Dermis blood vessel endothelial cell (primary cell): ENCODE data around the gene KCNAB1. TPM values are rescaled to one million over a fixed set of nuclear protein-coding genes. Genes with fewer than 3 reads are reported as not detected.

ENCODE experiments used
- DNase-seq: peaks from one replicate; pipeline ENCODE4 v3.0.0; 2010
- total RNA-seq: library from RNA; depleted of rRNA; stranded (reverse); fragments of >200 nt; gene quantifications from 2 replicates; pipeline ENCODE4 v1.2.3, GENCODE V29; 2014

Gene KCNAB1
- total RNA-seq, 1 donor from 2014 or later, result 0.17 TPM

- no peak for DNase-seq
Observed at GRCh38 chr3:156413293-156413892, 293.0 kb downstream of the KCNAB1 start.

GRCh38 chr3:156416846-156417558, 296.6 kb downstream of the KCNAB1 start:
- no peak for DNase-seq

- DNase-seq, result no peak
Observed at GRCh38 chr3:156417559-156418132, 297.3 kb downstream of the KCNAB1 start.

GRCh38 chr3:156418428-156418827, 298.1 kb downstream of the KCNAB1 start:
- no peak for DNase-seq

- no peak for DNase-seq
Observed at GRCh38 chr3:156421534-156421933, 301.2 kb downstream of the KCNAB1 start.

- no peak for DNase-seq
Observed at GRCh38 chr3:156424758-156425157, 304.4 kb downstream of the KCNAB1 start.

DNA sequence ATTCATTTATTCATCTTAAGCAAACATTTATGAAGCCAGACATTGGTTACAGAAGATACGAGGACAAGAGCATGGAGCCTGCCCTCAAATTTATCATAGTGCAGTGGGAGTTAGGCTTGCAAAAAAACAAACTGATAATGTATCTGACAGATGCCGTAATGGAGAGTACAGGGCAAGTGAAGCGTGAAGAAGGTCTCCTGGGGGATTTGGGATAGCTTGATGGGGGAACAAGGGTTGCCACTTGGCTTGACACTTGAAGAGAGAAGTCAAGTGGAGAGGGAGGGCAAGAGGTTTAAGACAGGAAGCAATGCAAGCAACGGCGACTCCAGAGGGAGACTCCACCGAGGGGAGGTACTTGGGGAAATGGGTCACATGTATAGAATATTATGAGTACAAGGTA, 305.3 kb downstream of the KCNAB1 start:
- DNase-seq, result no peak

- DNase-seq, result no peak
Observed at GRCh38 chr3:156429125-156429524, 308.7 kb downstream of the KCNAB1 start.

DNA sequence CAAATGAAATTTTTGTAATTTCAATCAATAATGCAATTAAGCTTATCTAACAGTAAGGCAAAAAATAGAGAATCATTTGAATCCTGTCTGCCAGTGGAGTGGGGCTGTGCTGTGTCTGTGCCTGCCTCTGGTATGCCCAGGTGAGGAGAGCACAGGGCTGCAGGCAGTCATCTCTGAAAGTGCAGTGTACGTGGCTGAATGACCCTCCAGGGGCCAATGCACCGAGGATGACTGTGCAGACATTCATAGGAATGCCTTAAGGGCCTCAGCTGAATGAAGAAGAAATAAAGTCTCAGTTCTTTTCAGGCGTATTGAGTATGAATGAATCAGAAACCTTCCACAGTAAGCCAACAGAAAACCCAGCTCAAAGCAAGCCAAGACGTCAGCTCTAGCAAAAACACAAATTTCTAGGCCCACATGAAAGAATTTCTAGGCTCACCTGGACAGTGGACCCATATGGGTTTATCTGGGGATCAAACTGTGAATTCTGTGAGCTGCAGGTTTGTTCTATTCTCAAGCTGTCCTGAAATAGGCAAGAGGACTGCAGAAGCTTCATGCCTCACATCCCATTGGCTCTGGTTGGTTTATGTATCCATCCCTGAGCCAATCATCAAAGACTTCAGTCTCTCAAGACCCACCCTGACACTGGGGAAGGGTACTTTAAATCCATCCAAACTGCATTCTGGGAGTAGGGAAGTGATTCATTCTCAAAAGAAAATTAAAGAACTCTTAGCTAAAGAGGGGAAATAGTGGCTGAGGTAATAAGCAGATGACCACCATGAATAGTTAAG, 311.2 kb downstream of the KCNAB1 start:
- DNase-seq, result no peak

GRCh38 chr3:156432563-156432962, 312.2 kb downstream of the KCNAB1 start:
- peak; percentile 7 for DNase-seq

- peak; percentile 44 for DNase-seq
Observed at GRCh38 chr3:156433138-156433537, 312.8 kb downstream of the KCNAB1 start.

DNA sequence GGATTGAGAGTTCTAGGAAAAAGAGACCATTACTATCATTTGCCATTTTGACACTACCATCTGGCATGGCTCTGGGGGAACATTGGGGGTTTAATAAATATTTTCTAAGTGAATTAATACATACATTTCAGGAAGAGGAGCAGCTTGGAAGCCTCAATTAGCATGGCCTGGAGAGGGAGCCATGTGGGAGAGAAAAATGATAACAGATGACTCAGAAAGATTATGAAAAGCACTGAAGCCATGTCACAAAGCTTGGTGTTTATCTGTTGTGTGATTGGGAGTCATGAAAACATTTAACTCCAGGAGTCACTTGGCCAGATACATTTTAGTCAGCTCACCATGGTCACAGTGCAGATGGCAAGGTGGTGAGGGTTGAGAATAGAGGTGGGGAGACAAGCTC, 313.5 kb downstream of the KCNAB1 start:
- no peak for DNase-seq

DNA sequence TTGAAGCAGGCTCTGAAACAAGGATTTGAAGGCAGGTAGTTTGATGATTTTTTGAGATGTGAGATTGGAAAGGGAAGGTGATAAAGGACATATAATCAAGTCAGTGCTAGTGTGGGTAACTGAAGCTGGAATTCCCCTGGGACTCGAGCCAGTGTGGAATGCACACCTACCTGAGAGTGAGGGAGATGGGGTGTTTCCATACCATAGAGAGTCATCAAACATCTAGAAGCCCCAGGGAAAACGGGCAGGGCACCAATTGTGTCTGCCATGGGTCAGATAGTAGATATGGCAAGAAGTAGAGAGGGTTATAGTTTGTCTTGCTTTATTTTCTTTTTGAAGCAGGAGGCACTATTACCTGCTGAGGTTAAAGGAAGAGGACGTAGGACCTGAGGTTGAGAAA, 314.5 kb downstream of the KCNAB1 start:
- no peak for DNase-seq

DNA sequence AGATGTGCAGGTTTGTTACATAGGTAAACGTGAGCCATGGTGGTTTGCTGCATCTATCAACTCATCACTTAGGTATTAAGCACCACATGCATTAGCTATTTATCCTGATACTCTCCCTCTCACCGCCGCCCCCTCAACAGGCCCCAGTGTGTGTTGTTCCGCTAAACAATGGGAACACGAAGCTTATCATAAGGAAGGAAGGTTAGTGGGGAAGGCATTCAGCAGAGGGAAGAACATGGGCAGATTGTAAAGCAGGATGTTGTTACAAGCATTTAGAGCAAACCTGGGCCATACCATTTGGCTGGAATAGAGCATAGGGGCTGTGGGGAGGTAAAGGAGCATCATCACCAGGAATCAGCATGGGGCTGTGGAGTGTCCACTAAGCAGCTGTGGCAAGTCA, 322.7 kb downstream of the KCNAB1 start:
- peak; percentile 19 for DNase-seq

DNA sequence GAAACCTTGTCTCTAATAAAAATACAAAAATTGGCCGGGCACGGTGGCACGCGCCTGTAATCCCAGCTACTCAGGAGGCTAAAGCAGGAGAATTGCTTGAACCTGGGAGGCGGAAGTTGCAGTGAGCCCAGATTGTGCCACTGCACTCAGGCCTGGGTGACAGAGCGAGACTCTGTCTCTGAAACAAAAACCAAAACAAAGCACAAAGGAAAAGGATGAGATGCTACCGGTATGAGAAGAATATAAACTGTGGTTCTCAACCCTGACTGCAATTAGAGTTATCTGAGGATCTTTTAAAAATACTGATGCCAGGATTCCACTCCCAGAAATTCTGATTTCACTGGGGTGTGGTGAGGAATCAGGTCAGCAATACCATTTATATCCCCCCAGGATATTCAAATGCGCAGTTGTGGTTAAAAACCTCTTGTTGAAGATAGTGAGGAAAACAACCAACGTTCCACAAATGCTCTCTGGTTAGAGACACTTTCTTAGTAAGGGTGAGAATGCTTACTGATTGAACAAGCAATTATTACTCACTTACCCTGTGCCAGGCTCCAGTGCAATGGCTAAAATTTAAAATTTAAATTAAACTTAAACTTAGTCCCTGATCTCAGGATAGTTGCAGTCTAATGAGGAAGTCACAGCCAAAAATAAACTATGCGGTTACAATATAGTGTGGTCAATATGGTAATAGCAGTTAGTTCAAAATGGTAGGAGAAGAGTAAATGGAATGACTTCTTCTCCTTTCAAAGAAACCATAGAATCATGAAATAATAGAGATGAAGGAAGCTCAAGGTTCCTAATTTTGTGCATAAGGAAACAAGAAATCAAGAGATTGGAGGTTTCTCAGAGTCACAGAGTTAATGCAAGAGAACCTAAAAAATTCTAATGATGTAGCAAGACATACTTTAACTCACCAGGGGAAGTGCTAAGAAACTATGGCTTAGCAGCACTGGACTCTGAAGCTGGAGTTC, 325.0 kb downstream of the KCNAB1 start:
- no peak for DNase-seq

- peak; percentile 58 for DNase-seq
Observed at GRCh38 chr3:156448300-156448699, 327.9 kb downstream of the KCNAB1 start.

DNA sequence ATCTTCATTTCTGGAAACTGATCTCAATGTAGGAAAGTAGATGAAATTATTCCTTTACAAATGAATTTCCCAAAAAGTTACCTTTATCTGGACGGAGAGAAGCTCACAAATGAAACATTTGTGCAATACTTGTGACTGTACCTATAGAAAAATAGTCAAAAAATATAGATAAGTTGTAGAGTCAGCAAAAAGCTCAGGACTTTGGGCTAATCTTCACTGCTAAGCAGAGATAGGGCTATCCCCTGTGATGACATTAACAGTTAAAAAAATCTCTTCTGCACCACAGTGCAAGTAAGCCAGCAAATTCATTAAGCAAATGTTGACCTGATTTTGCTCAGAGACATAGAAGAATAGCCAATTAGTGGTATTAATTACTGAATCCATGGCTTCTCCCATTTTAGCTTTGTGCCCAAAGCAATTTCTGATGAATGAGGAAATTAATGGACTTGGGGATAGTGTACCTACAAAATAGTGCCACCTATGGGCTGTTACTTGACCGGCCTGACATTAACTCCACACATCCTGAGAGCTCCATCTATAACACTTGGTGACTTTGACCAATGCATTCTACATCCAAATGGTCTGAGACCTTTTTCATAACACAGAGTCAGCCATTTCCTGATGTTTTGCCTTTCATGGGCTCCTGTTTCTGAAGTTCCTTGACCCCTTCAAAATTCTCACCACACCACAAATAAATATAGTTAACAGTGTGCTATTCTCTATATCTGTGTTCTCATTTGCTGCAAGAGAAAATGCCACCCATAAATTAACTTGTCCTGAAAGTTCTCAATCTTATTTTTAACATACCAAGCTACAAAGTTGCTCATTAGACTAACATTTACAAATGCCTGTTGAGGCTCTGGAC, 329.6 kb downstream of the KCNAB1 start:
- peak; percentile 67 for DNase-seq

DNA sequence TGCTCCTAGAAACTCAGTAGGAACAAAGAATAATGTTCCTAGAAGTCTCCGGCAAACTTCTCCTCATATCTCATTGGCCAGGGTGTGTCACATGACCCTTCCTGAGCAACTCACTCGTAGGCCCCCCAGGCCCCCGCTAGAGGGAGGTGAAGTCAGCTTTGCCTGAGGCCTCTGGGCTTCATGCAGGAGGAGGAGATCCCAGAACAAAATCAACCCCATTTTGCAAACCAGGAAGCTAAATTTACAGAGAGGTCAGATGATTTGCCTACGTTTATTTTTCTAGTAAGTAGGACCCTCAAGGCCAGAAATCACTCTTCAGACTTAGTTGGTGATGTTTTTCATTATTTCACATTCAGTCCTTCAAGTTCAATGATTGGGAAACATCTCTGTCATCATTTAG, 335.5 kb downstream of the KCNAB1 start:
- DNase-seq, result no peak

GRCh38 chr3:156456771-156457224, 336.4 kb downstream of the KCNAB1 start:
- DNase-seq, result peak; percentile 13

GRCh38 chr3:156459434-156459833, 339.1 kb downstream of the KCNAB1 start:
- DNase-seq, result no peak

- DNase-seq, result no peak
Observed at GRCh38 chr3:156460206-156460611, 339.8 kb downstream of the KCNAB1 start.
